ENCODE data around the gene ADSS1.

The ADSS1 gene

GRCh38 chr14:104784846-104785707 lies 61.0 kb downstream of the ADSS1 start:
- DNase-seq = no peak

GRCh38 chr14:104785708-104786080 lies 61.7 kb downstream of the ADSS1 start:
- DNase-seq = no peak

GRCh38 chr14:104786091-104786586 lies 62.1 kb downstream of the ADSS1 start:
- DNase-seq = no peak

- DNase-seq = no peak
Observed at GRCh38 chr14:104786726-104787675, 63.0 kb downstream of the ADSS1 start.

GRCh38 chr14:104787736-104788135 lies 63.7 kb downstream of the ADSS1 start:
- no peak for DNase-seq

- no peak for DNase-seq
Observed at GRCh38 chr14:104788161-104788818, 64.3 kb downstream of the ADSS1 start.

GRCh38 chr14:104788873-104789663 lies 65.0 kb downstream of the ADSS1 start:
- DNase-seq = no peak

GRCh38 chr14:104789752-104790743 lies 66.0 kb downstream of the ADSS1 start:
- no peak for DNase-seq

GRCh38 chr14:104791425-104791824 lies 67.4 kb downstream of the ADSS1 start:
- no peak for DNase-seq

GRCh38 chr14:104792101-104792884 lies 68.3 kb downstream of the ADSS1 start:
- no peak for DNase-seq

GRCh38 chr14:104792945-104793702 lies 69.1 kb downstream of the ADSS1 start:
- DNase-seq = no peak

GRCh38 chr14:104793703-104793959 lies 69.6 kb downstream of the ADSS1 start:
- DNase-seq = no peak

- DNase-seq = peak; percentile 46
Observed at GRCh38 chr14:104794099-104794498, 70.1 kb downstream of the ADSS1 start.

- DNase-seq = no peak
Observed at GRCh38 chr14:104794631-104794992, 70.6 kb downstream of the ADSS1 start.

- DNase-seq = peak; percentile 36
Observed at GRCh38 chr14:104794993-104795780, 71.2 kb downstream of the ADSS1 start, which contains the start of gene AKT1. TSS of gene AKT1 (minus strand) at chr14:104795748. CDS start at chr14:104792643, 3,105 bp downstream.

- DNase-seq = peak; percentile 71
Observed at GRCh38 chr14:104795781-104796686, 72.0 kb downstream of the ADSS1 start.

GRCh38 chr14:104796687-104797081 lies 72.7 kb downstream of the ADSS1 start:
- no peak for DNase-seq

All from CD4-positive, alpha-beta T cell treated with Interleukin-10 for 1 hour (primary cell).